ENCODE measurements around the gene CRIM1.

CRIM1 gene

DNA sequence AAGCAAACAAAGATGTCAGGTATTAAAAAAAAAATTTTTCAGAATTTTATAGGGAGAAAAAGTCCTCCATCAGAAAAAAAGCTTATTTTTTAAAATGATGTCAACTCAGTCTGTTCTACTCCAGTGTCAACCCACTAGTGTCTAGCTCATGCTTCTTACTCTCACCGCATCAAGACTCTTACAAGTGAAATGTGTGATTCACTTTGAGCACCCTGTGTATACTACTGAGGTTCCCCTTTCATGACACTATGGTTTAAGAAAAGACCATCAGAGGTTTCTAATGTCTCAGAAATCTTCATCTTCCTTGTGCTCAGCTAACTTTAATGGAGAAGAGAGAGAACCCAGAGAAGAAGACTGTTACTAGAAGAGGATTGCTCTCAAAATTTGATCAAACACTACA, 199.0 kb downstream of the CRIM1 start:
- no peak for DNase-seq (ENCODE audit: low read depth in 2 of 2)

DNA sequence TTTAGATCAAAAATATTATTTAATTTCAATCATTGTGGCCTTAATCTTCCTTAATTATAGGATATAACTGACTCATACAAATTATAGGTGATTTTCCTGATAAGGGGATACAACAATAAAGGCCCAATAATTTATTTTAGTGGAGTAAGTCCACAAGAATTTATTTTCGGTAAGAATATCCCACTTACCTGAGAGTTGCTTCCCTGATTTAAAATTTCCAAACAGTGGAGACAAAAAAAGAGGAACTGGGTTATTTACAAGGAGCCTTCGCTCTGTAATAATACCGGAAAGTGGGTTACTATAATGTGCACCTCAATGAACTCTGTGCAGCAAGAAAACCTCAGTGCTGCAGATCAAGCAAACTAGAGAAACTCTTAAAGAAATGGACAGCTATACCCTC, 200.2 kb downstream of the CRIM1 start:
- no peak for DNase-seq (ENCODE audit: low read depth in 2 of 2)

DNA sequence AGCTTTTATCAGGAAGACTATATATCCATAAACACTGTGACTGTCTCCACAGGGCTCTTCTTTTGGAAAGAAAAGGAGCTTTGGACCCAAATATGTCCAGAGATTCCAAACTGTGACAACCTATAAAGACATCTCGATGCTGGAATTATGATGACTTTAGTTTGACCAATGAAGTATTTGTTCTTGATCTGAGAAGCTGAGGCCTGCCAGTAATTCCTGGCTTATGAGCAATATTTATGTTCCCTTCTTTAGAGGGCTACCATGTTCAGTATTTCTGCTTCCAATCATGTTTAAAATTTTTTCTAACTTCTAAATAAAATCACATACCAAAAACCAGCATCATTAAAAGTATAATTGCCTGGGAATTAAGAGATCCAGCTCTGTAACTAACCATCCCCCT, 201.3 kb downstream of the CRIM1 start:
- DNase-seq (ENCODE audit: low read depth in 2 of 2): no peak

DNA sequence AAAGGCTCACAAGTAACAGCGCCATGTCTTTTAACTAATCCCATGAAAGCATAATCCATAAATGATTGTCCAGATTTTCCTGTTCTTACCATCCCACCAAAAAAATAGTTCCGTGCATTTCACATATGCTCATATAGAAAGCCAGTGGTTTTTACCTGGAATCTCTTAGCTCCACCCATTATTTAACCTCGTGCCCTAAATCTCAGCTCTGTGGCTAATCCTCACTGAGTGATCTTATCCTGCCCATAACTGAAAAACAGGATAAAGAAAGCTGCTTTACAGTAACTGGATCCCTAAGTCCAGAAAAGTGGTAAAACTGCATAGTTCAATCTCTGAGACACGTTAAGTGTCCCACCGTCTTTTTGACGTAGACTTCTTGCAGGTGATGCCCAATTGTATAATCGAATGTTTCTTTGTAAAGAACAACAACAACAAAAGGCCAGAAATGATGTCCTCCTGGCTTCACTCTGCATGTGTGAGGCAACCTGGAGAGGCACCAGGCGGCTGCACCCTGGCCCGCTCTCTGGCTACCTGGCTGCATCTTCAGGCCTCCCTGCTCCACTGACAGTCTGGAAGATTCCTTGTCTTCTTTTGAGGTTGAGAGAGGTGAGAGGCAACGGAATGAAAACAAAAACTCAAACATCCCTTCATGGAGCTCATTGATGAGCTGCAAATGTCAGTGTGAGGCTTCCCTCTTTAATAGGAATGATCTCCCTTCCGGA, 203.8 kb downstream of the CRIM1 start:
- DNase-seq (ENCODE audit: low read depth in 2 of 2): no peak

DNA sequence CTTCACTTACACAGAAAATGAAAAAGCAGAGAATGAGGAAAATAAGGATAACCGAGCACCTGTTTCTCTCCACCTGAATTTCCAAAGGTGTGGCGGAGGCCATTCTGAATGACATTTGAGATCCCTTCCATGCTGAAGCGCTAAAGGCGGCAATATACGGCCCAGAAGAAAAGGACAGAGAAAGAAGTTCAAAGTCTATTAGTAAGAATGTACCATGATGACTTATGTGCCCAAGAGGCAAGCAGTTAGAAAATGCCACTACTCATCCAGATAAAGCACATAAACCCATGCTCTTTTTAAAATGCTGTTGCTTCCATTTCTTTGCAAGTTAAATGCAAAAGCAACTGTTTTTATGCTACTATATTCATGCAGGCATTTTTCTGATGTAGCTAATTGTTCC, 205.1 kb downstream of the CRIM1 start:
- DNase-seq (ENCODE audit: low read depth in 2 of 2): no peak

DNA sequence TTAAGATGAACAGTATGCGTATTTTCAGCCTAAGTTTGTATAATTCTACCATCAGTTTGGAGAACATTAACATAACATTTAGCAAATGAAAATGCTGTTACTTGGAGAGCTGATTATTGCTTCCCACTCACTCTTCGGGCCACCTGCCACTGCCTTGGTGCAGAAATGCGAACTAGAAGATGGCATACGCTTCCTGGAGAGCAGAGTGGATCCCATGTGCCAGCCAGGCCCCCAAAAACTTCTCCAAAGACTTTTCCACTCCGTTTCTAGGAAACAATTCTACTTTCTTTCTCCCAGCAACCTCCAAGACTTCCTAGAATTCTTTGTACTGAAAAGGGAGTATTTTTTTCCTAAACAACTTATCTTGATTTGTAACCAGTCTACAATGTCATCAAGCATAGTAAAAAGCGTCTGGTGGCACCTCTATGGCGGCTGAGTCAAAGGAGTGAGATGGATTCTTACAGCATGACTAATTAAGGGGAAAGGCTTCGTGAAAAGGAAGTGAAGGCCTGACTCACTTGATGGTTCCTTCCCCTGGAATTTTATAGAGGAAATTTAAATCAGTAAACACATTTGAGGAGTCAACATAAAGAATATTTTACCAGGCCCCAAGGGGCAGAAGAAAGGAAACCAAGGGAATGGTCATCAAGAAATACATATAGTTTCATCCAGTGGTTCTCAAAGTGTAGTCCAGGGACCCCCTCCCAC, 205.8 kb downstream of the CRIM1 start:
- DNase-seq (ENCODE audit: low read depth in 2 of 2): no peak

DNA sequence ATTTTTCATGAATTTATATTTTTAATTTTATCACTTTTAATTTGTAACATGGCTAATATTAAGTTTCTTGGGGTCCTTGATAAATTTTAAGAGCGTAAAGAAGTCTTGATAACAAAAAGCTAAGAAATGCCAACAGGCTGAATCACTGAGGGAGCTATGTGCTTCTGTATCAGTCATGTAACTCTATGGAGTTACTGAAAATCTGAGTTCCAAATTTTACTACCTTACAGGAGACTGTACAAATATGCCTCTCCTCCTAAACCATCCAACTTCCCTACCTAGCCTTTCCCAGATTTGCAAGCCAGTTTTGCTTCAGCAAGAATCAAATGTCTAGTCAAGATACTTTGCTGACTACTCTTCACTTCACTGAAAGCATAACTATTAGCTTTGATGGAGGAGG, 206.7 kb downstream of the CRIM1 start:
- DNase-seq (ENCODE audit: low read depth in 2 of 2): no peak

DNA sequence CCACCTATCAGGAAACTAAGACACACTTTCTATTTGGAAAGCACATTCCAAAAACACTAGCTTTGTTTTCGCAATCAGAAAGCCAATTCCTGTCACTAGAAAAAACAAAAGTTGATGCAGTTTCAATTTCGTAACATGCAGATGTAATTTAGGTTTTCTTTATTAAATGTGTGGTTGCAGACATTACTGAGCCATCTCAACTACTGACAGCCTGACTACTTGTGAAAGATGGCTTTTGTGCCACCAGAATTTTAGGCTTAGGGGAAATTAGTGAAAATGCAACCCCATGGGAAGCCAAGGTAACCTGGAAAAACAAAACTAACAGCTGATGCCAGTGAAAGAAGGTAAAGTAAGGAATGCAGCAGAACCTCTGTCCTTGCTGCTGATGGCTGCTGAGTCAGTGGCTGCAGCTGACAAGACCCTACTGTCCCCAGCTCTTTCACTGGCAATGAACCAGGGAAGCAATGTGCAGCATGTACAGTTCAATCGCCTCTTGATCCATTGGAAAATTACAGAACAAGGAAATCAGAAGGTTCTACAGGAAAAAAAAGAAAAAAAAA, 207.5 kb downstream of the CRIM1 start:
- DNase-seq (ENCODE audit: low read depth in 2 of 2): no peak

DNA sequence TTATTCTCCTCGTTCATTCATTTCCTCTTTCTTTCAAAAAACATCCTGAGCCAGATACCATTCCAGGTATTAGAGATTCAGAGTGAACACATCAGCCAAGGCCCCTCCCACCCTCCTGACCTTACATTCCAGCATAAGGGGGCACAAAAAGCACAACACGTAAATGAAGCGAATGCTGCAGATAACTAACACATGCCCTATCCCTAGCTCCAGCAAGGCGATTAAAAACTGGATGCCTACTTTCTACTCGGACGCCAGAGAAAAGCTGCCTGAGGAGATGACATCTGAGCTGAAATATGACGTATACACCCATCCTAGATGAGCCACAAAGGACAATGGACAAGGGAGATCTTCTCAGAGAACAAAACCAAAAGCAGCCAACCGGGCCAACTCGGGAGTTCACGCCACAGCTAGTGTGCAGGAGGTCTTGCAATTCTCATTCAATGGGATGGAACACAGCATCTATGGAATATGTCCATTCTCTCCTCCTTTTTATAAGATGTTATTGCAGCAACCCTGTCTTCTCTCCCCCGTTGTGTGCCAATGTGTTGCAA, 208.9 kb downstream of the CRIM1 start:
- DNase-seq (ENCODE audit: low read depth in 2 of 2): no peak

DNA sequence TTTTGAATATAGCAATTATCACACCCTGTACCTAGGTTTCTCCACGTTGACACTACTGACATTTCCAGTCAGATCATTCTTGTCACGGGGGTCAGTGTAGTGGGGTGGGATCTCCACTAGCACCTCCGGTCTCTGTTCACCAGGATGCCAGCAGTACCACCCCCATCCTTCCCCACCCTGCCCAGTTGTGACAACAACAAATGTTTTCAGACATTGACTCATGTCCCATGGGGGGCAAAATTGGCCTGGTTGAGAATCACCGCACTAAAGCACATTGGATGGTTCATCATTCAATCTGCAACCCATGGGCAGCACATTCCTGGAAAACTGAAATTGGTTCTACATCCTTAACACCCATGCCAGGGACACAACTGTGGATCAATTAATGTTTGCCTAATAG, 210.1 kb downstream of the CRIM1 start:
- DNase-seq (ENCODE audit: low read depth in 2 of 2): no peak

DNA sequence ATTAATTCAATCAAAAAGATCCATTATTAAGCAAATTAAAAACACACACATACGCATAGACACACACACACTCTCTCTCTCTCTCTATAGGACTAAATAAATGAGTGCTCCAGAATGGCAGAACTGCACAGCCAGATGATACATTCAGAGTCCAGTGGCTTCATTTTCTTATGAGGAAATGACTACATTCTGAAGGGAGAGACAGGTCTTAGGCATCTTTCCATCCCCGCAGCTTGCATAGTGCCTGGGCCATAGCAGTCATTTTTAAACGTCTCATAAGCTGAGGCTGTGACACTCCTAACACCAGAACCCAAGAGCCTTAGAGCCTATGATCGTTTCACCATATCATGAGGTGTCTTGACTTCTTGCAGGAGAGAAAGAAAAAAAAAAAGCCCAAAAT, 211.3 kb downstream of the CRIM1 start:
- no peak for DNase-seq (ENCODE audit: low read depth in 2 of 2)

DNA sequence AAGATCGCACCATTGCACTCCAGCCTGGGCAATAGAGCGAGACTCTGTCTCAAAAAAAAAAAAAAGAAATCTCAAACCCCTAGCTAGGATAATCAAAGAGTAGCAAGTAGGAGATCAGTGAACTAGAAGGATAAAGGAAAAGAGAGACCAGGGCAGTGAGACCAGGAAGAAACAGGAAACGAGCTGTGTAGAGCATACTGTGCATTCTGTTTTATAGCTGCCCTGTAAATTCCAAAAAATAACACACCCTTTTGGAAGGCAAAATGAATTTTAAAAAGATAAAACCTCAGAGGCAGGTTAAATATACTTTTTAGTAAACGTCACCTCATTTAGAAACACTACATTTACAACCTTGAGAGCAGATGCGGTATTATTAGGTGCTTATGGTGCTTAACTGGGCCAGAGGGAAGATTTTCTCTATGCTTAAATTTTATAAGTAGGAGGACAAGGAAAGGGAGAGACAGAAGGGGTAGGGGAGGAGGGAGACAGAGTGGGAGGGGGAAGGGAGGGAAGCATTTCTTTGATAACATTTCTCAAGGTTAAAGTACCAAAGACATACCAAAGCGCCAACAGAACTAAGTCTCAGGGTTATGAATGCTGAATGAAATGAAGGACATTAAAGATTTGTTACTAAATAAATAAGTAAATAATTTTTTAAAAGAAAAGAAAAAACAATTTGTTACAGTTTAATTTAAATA, 212.3 kb downstream of the CRIM1 start:
- DNase-seq (ENCODE audit: low read depth in 2 of 2): no peak

DNA sequence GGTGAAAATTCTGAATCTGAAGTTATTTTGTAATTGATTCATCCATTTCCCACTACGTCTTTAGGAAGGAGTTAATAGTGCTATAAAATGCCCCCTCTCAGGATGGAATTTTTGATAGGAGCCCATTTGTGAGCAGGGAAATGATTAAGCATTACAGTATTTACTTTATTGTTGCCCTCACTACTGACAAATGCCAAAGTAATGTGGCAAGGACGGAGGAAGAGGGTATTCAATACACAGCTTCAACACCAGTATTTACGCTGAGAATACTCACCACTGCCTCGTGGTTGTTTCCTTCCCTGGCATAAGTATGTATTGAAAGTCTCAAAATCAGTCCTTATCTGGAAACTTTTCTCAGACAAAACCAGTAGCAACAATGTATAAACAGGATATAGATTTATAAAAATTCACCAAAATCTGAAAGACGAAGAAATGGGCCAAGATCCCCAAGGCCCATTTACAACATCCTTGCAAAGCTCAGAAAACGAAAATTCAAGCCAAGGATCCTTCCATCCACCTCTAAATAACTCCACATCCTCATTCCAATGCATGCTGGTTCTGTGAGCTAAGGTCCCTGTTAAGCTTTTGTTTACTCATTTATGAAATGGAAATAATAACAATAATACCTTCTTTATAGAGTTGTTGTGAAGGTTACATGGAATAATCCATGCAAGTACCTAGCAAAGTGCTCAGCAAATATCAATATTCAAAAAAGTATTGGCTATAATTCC, 213.1 kb downstream of the CRIM1 start:
- no peak for DNase-seq (ENCODE audit: low read depth in 2 of 2)

DNA sequence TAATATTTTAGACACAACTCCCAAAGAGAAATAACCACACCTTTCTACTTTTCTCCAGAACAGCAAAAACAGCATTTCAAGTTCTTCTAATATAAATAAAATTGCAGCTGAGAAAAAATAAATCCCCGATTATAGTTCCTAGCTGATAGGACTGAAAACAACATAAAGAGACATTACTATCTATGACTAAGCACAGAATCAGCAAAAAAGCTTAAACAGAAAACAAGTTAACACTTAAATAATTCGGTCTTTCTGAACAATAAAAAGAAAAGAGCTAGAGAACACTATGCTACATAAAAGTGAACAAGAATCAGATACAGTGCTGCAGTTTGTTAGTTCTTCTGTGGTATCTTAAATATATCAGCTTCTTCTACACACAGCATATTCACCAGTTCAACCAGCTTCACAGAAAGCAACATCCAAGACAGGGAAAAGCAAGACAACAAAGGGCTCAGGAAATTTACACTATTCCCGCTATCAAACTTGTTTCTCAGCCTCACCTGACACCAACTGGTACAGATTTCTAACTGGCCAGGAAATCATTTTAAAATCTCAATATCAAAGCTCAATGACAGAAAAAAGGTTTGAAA, 213.8 kb downstream of the CRIM1 start:
- DNase-seq (ENCODE audit: low read depth in 2 of 2): no peak

DNA sequence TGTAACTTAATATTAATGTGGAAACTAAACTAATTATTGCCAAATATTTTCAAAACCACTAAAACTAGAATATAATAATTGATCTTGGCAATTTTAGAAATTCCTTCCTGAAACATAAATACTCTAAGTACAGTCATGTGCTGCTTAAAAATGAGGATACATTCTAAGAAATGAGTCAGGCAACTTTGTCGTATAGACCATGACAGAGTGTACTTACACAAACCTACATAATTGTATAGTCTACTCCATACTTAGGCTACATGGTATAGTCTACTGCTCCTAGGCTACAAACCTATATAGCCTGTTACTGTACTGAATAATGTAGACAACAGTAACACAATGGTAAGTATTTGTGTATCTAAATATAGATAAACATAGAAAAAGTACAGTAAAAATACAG, 214.8 kb downstream of the CRIM1 start:
- DNase-seq (ENCODE audit: low read depth in 2 of 2): no peak

DNA sequence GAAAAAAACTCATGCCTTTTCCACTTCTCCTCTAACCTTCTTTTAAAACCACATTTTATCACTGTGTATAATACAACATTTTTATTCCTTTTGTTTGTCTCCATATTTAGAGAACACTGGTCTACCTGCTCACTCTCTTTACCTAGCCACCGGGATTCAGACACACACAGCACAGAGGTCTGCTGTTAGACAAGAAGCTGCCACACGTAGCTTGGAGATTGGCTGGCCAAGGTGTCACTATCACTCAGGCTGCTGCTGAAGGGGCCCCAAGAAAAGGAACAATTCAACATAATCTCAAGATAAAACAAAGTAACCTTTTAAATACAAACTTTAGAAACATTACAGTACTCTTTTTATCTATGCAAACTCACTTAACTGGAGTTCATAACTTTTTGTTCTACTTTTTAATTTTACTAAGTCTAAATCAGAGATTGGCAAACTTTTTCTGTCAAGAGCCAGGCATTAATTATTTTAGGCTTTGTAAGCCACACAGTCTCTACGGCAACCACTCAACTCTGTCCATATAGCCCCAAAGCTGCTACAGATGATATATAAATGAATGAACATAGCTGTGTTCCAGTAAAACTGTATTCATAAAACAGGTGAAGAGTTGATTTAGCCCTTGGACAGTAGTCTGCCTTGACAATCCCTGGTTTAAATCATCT, 216.6 kb downstream of the CRIM1 start:
- DNase-seq (ENCODE audit: low read depth in 2 of 2): no peak

DNA sequence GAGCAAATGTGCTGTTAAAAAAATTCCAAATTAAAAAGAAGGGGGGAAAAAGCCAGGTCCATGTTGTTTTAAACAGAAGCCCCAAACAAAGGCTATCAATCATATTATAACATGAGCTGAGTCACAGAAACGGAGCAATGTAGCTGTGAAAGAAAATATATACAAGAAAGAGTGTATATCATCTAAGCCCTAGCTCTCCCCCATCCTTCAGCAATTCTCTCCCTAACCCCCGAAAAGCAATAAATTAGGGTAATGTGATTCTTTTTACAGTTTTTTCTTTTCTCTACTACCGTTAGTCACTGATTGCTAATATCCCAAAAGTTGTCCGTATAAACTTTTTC, 217.1 kb downstream of the CRIM1 start:
- no peak for DNase-seq (ENCODE audit: low read depth in 2 of 2)

DNA sequence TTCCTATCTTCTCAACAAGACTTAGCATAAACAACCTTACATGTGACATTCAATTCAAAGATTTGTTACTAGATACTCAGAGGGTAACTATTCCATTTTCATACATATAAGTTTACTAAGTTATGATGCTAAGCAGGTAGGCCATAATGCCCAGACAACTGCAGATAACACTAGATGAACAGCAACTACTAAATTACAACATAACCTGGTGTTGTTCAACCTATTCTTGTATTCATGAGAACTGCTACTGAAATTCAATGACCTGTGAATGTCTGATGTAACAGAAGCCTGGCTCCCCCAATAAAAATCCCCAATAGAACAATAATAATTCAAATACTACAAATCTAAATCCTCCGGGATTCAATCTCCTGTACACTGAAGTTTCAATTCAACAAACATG, 217.6 kb downstream of the CRIM1 start:
- no peak for DNase-seq (ENCODE audit: low read depth in 2 of 2)

DNA sequence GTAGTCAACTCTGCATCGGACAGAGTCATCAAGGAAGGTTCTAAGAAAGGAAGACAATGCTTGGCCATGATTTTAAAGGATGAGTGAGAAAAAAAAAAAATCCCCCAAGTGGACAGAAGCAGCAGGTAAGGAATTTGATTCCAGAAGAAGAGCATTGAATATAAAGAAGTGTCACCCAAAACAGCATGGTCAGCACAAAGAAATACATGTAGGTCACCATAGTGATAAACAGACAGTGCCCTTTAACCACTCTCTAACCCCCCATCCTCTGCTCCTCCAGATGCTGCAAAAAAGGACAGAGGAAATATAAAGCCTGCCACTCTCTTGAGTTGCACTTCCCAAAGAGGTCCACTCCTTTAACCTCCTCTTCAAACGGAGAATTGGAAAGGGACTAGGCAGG, 219.0 kb downstream of the CRIM1 start:
- no peak for DNase-seq (ENCODE audit: low read depth in 2 of 2)

DNA sequence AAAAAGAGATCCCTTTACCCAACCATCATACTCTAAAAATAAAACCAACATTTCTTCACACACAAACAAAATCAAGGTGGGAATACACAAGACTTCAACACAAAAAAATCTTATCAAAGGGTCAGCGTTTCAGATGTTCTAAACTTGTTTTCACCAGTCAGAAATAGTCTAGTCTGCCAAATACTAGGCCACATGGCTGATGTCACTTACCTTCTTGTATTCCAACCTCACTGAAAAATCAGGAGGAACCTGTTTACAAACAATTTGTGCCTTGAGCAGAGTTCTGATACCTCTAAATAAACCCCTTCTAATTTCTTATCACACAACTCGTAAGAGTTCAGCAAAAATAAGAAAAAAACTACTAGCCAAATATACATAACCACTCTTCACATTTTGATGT, 222.3 kb downstream of the CRIM1 start:
- no peak for DNase-seq (ENCODE audit: low read depth in 2 of 2)
